SK-N-MC (cell line): ENCODE data around the gene NFATC2.

ENCODE experiments used
- EZH2 ChIP-seq: fragments of 200-600 bp; sonication (generic); IDR thresholded peaks from one replicate; pipeline ENCODE4 v1.6.1; 2017; ENCODE audit warnings: antibody characterized with exemption
- POLR2AphosphoS5 ChIP-seq: IDR thresholded peaks from 2 replicates; pipeline ENCODE4 v1.6.1; 2012; ENCODE audit warnings: mild to moderate bottlenecking, low read depth, low read length, borderline replicate concordance

DNA sequence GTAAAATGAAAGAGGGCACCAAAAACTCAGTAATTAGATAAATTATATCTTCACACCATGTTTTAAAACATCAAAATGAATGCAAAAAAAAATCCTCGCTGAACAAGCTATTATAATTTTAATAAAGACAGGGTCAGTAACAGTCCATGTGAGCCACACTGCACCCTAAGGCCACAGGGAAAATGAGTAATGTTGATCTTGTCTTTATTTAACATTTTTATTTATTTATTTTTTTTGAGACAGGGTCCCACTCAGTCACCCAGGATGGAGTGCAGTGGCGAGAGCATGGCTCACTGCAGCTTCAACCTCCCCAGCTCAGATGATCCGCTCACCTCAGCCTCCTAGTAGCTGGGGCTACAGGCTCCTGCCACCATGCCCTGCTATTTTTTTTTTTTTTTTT is 8.7 kb upstream of the NFATC2 start:
- no peak for TF ChIP-seq EZH2
- TF ChIP-seq POLR2AphosphoS5, result no peak
